Measurements from ENCODE around the gene RIMS3. TPM values are rescaled to one million over a fixed set of nuclear protein-coding genes. Genes with fewer than 3 reads are reported as not detected.

Gene RIMS3
- total RNA-seq, 2 donors from 2014 or later: 1.4 to 5.5 TPM

DNA sequence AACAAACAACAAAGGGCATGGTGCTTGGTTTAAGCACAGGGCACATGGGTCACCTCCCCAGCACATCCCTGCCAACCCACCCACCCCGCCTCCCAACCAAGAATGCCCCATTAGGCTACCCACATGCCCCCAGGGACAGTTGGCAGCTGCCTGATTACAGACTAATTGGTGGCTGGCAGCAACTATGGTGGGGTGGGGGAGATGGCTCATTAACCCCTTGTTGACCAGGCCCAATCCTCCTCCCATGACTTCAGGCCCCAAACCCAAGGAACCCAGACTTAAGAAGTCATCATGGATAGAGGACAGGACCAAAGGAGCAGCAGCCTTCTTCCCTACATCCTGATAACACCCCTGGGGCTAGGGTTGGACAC, 1.3 kb downstream of the RIMS3 start:
- H3K4me3 ChIP-seq: no peak overlapping the region
- H3K27me3 ChIP-seq: no peaks in the 10 kb centered on the region
- no peaks in the 10 kb centered on the region for H3K9me3 ChIP-seq
- no peak for TF ChIP-seq CTCF (IDR thresholded peaks at IDR 0.05)
- DNase-seq (ENCODE audit: low spot score): no peak
- peaks cover 0 to 38% of the 10 kb centered on the region in 2 donors for H3K4me1 ChIP-seq
- no peaks in the 10 kb centered on the region for H3K36me3 ChIP-seq
- H3K27ac ChIP-seq: no peak overlapping the region

GRCh38 chr1:40663324-40664166, 1.9 kb downstream of the RIMS3 start:
- no peak for TF ChIP-seq CTCF (IDR thresholded peaks at IDR 0.05)
- Histone ChIP-seq H3K9me3 (no peaks in the 10 kb centered on the region), H3K36me3 (no peaks in the 10 kb centered on the region), H3K27me3 (no peaks in the 10 kb centered on the region), H3K27ac (peak overlapping the region in 1 of 2 donors; percentile 4), H3K4me1 (peaks cover 0 to 44% of the 10 kb centered on the region in 2 donors), H3K4me3 (no peak overlapping the region)
- no peak for DNase-seq (ENCODE audit: low spot score)

- H3K27me3 ChIP-seq: no peaks in the 10 kb centered on the region
- H3K4me1 ChIP-seq: peaks cover 0 to 44% of the 10 kb centered on the region in 2 donors
- H3K4me3 ChIP-seq: no peak overlapping the region
- H3K9me3 ChIP-seq: no peaks in the 10 kb centered on the region
- no peak for TF ChIP-seq CTCF (IDR thresholded peaks at IDR 0.05)
- H3K27ac ChIP-seq: peak overlapping the region in 1 of 2 donors; percentile 4
- no peak for DNase-seq (ENCODE audit: low spot score)
- H3K36me3 ChIP-seq: no peaks in the 10 kb centered on the region
Measured at GRCh38 chr1:40662864-40663263, 2.6 kb downstream of the RIMS3 start.

DNA sequence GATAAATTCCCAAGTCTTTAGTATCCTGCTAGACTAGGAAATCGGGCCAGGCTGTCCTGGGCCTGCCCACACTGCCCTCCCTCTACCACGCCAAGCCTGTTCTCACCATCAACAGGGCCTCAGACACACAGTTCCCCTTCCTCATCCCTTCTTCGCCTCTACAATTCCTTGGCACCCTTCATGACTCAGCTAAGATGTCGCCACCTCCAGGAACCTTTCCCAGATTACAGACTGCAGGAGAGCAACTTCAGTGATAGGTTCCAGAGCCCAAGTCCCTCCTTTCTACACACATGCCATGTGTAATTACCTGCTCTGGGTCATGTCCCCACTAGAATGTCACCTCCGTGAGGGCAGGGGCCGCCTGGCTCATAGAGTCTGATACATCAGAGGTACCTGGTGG, 3.3 kb downstream of the RIMS3 start:
- Histone ChIP-seq H3K4me3 (no peak overlapping the region), H3K27me3 (no peaks in the 10 kb centered on the region), H3K4me1 (peaks cover 0 to 44% of the 10 kb centered on the region in 2 donors), H3K9me3 (no peaks in the 10 kb centered on the region), H3K27ac (no peak overlapping the region), H3K36me3 (no peaks in the 10 kb centered on the region)
- no peak for TF ChIP-seq CTCF (IDR thresholded peaks at IDR 0.05)
- DNase-seq (ENCODE audit: low spot score): no peak

DNA sequence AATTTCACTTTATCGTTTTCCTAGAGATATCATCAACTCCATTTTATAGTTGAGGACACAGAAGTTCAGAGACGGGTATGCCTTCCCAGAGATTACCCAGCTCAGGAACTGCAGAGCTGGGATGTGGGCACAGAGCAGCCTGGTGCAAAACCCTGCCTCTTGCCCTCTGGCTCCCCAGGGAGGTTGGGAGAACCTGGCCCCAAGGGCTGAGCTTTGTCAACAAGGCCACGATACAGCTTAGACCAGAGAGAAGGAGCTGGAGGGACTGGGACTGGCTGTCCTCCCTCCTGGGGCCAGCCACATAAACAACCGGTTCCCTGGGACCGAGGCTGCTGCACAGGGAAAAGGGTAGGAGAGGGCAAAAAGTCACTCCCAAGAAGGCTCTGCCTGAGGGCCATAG, 3.8 kb downstream of the RIMS3 start:
- no peak overlapping the region for H3K27ac ChIP-seq
- no peak for DNase-seq (ENCODE audit: low spot score)
- no peak for TF ChIP-seq CTCF (IDR thresholded peaks at IDR 0.05)

DNA sequence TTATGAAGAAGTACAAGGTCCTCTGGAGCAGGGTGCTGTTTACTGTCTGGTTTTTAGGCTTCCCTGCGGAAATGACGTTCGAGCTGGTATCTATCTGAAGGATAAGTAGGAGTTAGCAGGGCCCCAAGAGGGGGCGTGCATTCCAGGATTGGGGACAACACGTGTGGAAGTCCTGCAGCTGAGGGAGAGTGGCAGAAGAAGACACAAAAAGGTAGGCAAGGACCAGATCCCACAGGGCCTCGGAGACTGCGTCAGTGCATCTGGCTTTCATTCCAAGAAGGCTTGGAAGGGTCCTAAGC, 5.9 kb downstream of the RIMS3 start:
- DNase-seq (ENCODE audit: low spot score): no peak
- H3K27me3 ChIP-seq: no peaks in the 10 kb centered on the region
- H3K9me3 ChIP-seq: no peaks in the 10 kb centered on the region
- TF ChIP-seq CTCF (IDR thresholded peaks at IDR 0.05): no peak
- no peak overlapping the region for H3K4me3 ChIP-seq
- peak overlapping the region; percentile 31 to 48 for H3K27ac ChIP-seq
- no peaks in the 10 kb centered on the region for H3K36me3 ChIP-seq
- peaks cover 0 to 30% of the 10 kb centered on the region in 2 donors for H3K4me1 ChIP-seq

More for the DNA sequence above, 3.8 kb downstream of the RIMS3 start:
- Histone ChIP-seq H3K27me3 (no peaks in the 10 kb centered on the region), H3K4me1 (peaks cover 0 to 44% of the 10 kb centered on the region in 2 donors), H3K36me3 (no peaks in the 10 kb centered on the region), H3K9me3 (no peaks in the 10 kb centered on the region), H3K4me3 (no peak overlapping the region)

Data from right atrium auricular region (tissue), 2 donors.